Upper lobe of left lung (tissue), 6 donors: ENCODE measurements around the gene LIPM. TPM values are rescaled to one million over a fixed set of nuclear protein-coding genes. Genes with fewer than 3 reads are reported as not detected.
A peak's percentile ranks its signal among the peaks of the same experiment; 100 is the strongest.

Experiments used
- ATAC-seq, 2 donors: fragments of 200-7000 bp; cut with Tn5 transposase; one replicate each; pipeline ENCODE4 v1.9.1; 2022; ENCODE audit warnings: mild to moderate bottlenecking in 2 of 2, moderate library complexity in 2 of 2; ENCODE audit not compliant: low FRiP score in 2 of 2
- DNase-seq, 2 donors: peaks; one replicate each; pipeline ENCODE4 v3.0.0-alpha.2; 2019 to 2020
- H3K27ac ChIP-seq, 4 donors: fragments of 200-600 bp; sonication (generic); one replicate each; pipeline ENCODE4 v1.5.1; 2016 to 2019
- H3K27me3 ChIP-seq, 4 donors: fragments of 200-600 bp; sonication (generic); one replicate each; pipeline ENCODE4 v1.5.1; 2017 to 2019
- H3K36me3 ChIP-seq, 4 donors: fragments of 200-600 bp; sonication (generic); one replicate each; pipeline ENCODE4 v1.5.1; 2016 to 2019
- H3K4me1 ChIP-seq, 4 donors: fragments of 200-600 bp; sonication (generic); one replicate each; pipeline ENCODE4 v1.5.1; 2018 to 2019
- H3K4me3 ChIP-seq, 4 donors: fragments of 200-600 bp; sonication (generic); one replicate each; pipeline ENCODE4 v1.5.1; 2017 to 2019; ENCODE audit warnings: mild to moderate bottlenecking in 2 of 4, moderate library complexity in 1 of 4
- H3K9me3 ChIP-seq, 4 donors: fragments of 200-600 bp; sonication (generic); one replicate each; pipeline ENCODE4 v1.5.1; 2018 to 2019
- CTCF ChIP-seq, 6 experiments: fragments of 450-650 bp in 4 of 6; fragments of 200-600 bp in 2 of 6; sonication (generic) in 2 of 6; IDR thresholded peaks; one replicate each; pipeline ENCODE4 v1.5.1; 2016 to 2019; ENCODE audit warnings: antibody characterized with exemption in 6 of 6
- EP300 ChIP-seq, 4 donors: sonication (generic); formaldehyde crosslinking; IDR thresholded peaks; one replicate each; pipeline ENCODE4 v1.5.1; 2017; ENCODE audit warnings: antibody characterized with exemption in 4 of 4, control low read depth in 2 of 4
- POLR2A ChIP-seq, 4 donors: fragments of 450-650 bp; IDR thresholded peaks; one replicate each; pipeline ENCODE4 v1.5.1; 2016 to 2017; ENCODE audit warnings: antibody characterized with exemption in 4 of 4, mild to moderate bottlenecking in 2 of 4
- POLR2AphosphoS5 ChIP-seq, 2 donors: sonication (generic); formaldehyde crosslinking; IDR thresholded peaks; one replicate each; pipeline ENCODE4 v1.5.1; 2017; ENCODE audit warnings: antibody characterized with exemption in 2 of 2
- WGBS, 2 donors: methylation state at CpG; one replicate each; pipeline ENCODE4 v1.1.5; 2017 to 2018; 5-methylcytosine and 5-hydroxymethylcytosine counted together
- total RNA-seq, 6 donors: library from RNA; depleted of rRNA in 4 of 6; stranded (reverse); fragments of >200 nt in 4 of 6; gene quantifications; one replicate each; pipeline versions ENCODE4 v1.1.0 to v1.2.1, GENCODE V29; 2016 to 2021
- donor health status: DM: no; HTN: no; CAD: no; lungs with moderate emphysema.
- donor health status: DM: no; HTN: yes; CAD: no; lungs with severe emphysema.

The LIPM gene
- total RNA-seq, 6 donors from 2014 or later, result not detected

- Histone ChIP-seq H3K9me3 (no peaks in the 10 kb centered on the region), H3K27me3 (no peaks in the 10 kb centered on the region), H3K27ac (no peak overlapping the region), H3K4me1 (no peaks in the 10 kb centered on the region), H3K36me3 (no peaks in the 10 kb centered on the region), H3K4me3 (no peak overlapping the region)
- TF ChIP-seq POLR2AphosphoS5 (IDR thresholded peaks at IDR 0.05) (no peak), CTCF (IDR thresholded peaks at IDR 0.05) (no peak), POLR2A (IDR thresholded peaks at IDR 0.05) (no peak), EP300 (IDR thresholded peaks at IDR 0.05) (no peak)
- no peak for DNase-seq
- ATAC-seq, result no peak
- WGBS, 2 donors, result 74 to 79% methylated on average over 4 of the region's 4 CpGs
Observed at GRCh38 chr10:88809621-88810020, 7.1 kb downstream of the LIPM start.

GRCh38 chr10:88810196-88810961 lies 7.8 kb downstream of the LIPM start:
- peak in 1 of 2 donors; percentile 72 for ATAC-seq
- 43 to 49% methylated on average over 5 of the region's 5 CpGs for WGBS, 2 donors
- TF ChIP-seq CTCF (IDR thresholded peaks at IDR 0.05), result peak; percentile 15 to 51 (median 42)
- TF ChIP-seq POLR2A (IDR thresholded peaks at IDR 0.05), result no peak
- no peak overlapping the region for H3K4me3 ChIP-seq
- no peak overlapping the region for H3K27ac ChIP-seq
- no peaks in the 10 kb centered on the region for H3K36me3 ChIP-seq
- H3K9me3 ChIP-seq, result no peaks in the 10 kb centered on the region
- no peaks in the 10 kb centered on the region for H3K4me1 ChIP-seq
- DNase-seq, result no peak
- H3K27me3 ChIP-seq, result no peaks in the 10 kb centered on the region

- H3K27ac ChIP-seq, result no peak overlapping the region
- WGBS, 2 donors, result 89 to 92% methylated on average over 6 of the region's 6 CpGs
- no peaks in the 10 kb centered on the region for H3K27me3 ChIP-seq
- H3K4me3 ChIP-seq, result no peak overlapping the region
- no peak for TF ChIP-seq POLR2AphosphoS5 (IDR thresholded peaks at IDR 0.05)
- TF ChIP-seq CTCF (IDR thresholded peaks at IDR 0.05), result no peak
- no peak for TF ChIP-seq POLR2A (IDR thresholded peaks at IDR 0.05)
- TF ChIP-seq EP300 (IDR thresholded peaks at IDR 0.05), result no peak
- H3K4me1 ChIP-seq, result no peaks in the 10 kb centered on the region
- DNase-seq (no peak), ATAC-seq (no peak)
- no peaks in the 10 kb centered on the region for H3K36me3 ChIP-seq
- H3K9me3 ChIP-seq, result no peaks in the 10 kb centered on the region
Observed at GRCh38 chr10:88813200-88813599, 10.7 kb downstream of the LIPM start.

- ATAC-seq (no peak), DNase-seq (no peak)
- Histone ChIP-seq H3K4me3 (no peak overlapping the region), H3K36me3 (no peaks in the 10 kb centered on the region), H3K27me3 (no peaks in the 10 kb centered on the region), H3K27ac (no peak overlapping the region), H3K4me1 (no peaks in the 10 kb centered on the region), H3K9me3 (no peaks in the 10 kb centered on the region)
- 71 to 98% methylated on average over 3 of the region's 3 CpGs for WGBS, 2 donors
- no peak for TF ChIP-seq POLR2A (IDR thresholded peaks at IDR 0.05)
- TF ChIP-seq CTCF (IDR thresholded peaks at IDR 0.05), result no peak
- TF ChIP-seq POLR2AphosphoS5 (IDR thresholded peaks at IDR 0.05), result no peak
- no peak for TF ChIP-seq EP300 (IDR thresholded peaks at IDR 0.05)
Observed at GRCh38 chr10:88819290-88819689, 16.8 kb downstream of the LIPM start.
